GM12873 (cell line): ENCODE results near the gene NOX1.

ENCODE experiments used
- CTCF ChIP-seq: IDR thresholded peaks from 2 replicates; pipeline ENCODE4 v1.5.1; 2012; ENCODE audit warnings: low read depth, mild to moderate bottlenecking, moderate library complexity, low read length, control low read depth; ENCODE audit not compliant: insufficient read depth; ENCODE audit errors: missing control alignments

The NOX1 gene

GRCh38 chrX:100819534-100819836 lies 54.7 kb downstream of the NOX1 start:
- no peak for TF ChIP-seq CTCF

GRCh38 chrX:100817340-100817739 lies 56.8 kb downstream of the NOX1 start:
- TF ChIP-seq CTCF, result no peak

GRCh38 chrX:100812216-100813158 lies 61.7 kb downstream of the NOX1 start:
- no peak for TF ChIP-seq CTCF

DNA sequence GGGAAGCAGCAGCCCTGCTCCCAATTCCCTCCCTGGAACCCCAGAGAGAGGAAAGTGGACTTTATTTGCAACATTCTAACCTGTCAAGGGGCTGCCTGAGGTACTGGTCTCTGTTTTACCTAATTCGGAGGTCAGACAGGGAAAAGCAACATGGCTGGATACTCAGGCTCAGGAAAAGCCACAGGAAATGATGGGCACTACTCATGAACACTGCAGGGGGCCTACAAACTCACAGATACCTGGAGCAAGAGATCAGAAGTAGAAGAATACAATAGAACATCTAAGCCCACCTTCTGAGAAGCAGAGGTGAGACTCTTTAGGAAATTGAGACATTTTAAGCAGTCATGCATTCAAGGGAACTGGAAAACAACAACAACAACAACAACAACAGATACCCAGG lies 69.4 kb downstream of the NOX1 start:
- TF ChIP-seq CTCF, result no peak

- no peak for TF ChIP-seq CTCF
Measured at GRCh38 chrX:100802843-100803242, 71.3 kb downstream of the NOX1 start.

DNA sequence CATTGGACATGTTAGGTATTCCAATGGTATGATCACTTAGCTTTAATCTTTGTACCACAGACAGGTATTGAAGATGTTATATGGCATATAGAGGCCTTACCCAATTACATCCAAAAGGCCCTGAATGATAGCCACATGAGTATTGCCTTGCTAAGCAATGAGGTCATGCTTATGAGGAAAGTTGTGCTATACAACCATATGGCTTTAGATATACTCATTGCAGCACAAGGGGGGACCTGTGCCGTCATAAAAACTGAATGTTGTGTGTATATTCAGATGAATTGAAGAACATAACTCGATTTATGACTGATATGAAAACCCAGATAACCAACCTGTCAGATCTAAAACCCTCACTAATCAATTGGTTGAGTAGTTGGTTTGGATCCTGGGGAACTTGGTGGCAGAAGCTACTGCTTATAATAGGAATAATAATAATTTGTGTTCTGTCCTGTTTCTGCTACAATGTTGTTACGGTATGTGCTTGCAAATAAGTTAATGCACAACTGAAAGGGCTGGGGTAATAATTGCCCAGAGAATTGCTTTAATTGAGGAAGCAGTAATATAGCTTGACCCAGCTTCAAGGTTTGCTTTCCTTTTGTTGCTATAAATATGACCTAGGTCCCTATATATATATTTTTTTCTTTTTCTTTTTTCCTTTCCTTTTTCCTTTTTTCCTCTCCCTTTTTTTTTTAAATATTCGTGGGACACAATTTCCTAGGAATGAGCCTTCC lies 75.5 kb downstream of the NOX1 start:
- TF ChIP-seq CTCF, result no peak

- TF ChIP-seq CTCF, result no peak
Measured at GRCh38 chrX:100797359-100797758, 76.8 kb downstream of the NOX1 start.
